SK-N-MC (cell line): ENCODE measurements around the gene OR5B3.

Source experiments
- EZH2 ChIP-seq: fragments of 200-600 bp; sonication (generic); IDR thresholded peaks from one replicate; pipeline ENCODE4 v1.6.1; 2017; ENCODE audit warnings: antibody characterized with exemption
- FOXP2 ChIP-seq: optimal IDR thresholded peaks from 2 replicates; pipeline ENCODE3; 2011; ENCODE audit warnings: mild to moderate bottlenecking, moderate library complexity; ENCODE audit not compliant: insufficient read depth; ENCODE audit errors: extremely low read length, control extremely low read depth
- POLR2AphosphoS5 ChIP-seq: IDR thresholded peaks from 2 replicates; pipeline ENCODE4 v1.6.1; 2012; ENCODE audit warnings: mild to moderate bottlenecking, low read depth, low read length, borderline replicate concordance

- TF ChIP-seq EZH2 (no peak), POLR2AphosphoS5 (no peak), FOXP2 (no peak)
Measured at GRCh38 chr11:58438486-58438885, 31.8 kb upstream of the OR5B3 start.
